Thoracic aorta (tissue), 2 donors: Measurements from ENCODE around the gene CPN1. TPM values are rescaled to one million over a fixed set of nuclear protein-coding genes. Genes with fewer than 3 reads are reported as not detected.
"Not testable (repeated sequence)": the region's sequence is repeated elsewhere in the genome, so short reads cannot be mapped to it uniquely, and the experiment has no call there.

Experiments used
- ATAC-seq: fragments of 150-250 bp; one replicate; pipeline ENCODE4 v1.8.0; 2017; ENCODE audit warnings: low read depth; ENCODE audit not compliant: insufficient number of reproducible peaks, low FRiP score
- DNase-seq: peaks from one replicate; pipeline ENCODE4 v3.0.0-alpha.2; 2020; ENCODE audit warnings: low spot score
- H3K27ac ChIP-seq, 2 donors: fragments of 200-600 bp; sonication (generic); 1 replicate in 1 of 2; 2 replicates in 1 of 2; pipeline ENCODE4 v1.5.1; 2016; ENCODE audit warnings: mild to moderate bottlenecking in 2 of 2, moderate library complexity in 2 of 2
- H3K27me3 ChIP-seq: fragments of 200-600 bp; sonication (generic); replicated peaks from 2 replicates; pipeline ENCODE4 v1.6.0; 2016; ENCODE audit warnings: mild to moderate bottlenecking; ENCODE audit not compliant: insufficient read depth
- H3K36me3 ChIP-seq: fragments of 200-600 bp; sonication (generic); one replicate; pipeline ENCODE4 v1.5.1; 2016
- H3K4me1 ChIP-seq, 2 donors: fragments of 200-600 bp; sonication (generic); 1 replicate in 1 of 2; 2 replicates in 1 of 2; pipeline versions ENCODE4 v1.5.1 to v1.6.0; 2016; ENCODE audit warnings: low read depth in 2 of 2, mild to moderate bottlenecking in 1 of 2; ENCODE audit not compliant: control insufficient read depth in 1 of 2
- H3K4me3 ChIP-seq: fragments of 200-600 bp; sonication (generic); 2 replicates; pipeline ENCODE4 v1.5.1; 2016; ENCODE audit warnings: mild to moderate bottlenecking
- H3K9me3 ChIP-seq: fragments of 200-600 bp; sonication (generic); 2 replicates; pipeline ENCODE4 v1.5.1; 2016
- total RNA-seq, 2 donors: library from RNA; depleted of rRNA; stranded (reverse); fragments of >200 nt; gene quantifications; one replicate each; pipeline versions ENCODE4 v1.1.0 to v1.2.3, GENCODE V29; 2016
- TF ChIP-seq, protein P1 (sequence below): fragments of 200-600 bp; sonication (generic); IDR thresholded peaks from one replicate; pipeline ENCODE4 v1.5.1; 2019; ENCODE audit warnings: antibody characterized with exemption

CPN1 gene
- not detected for total RNA-seq

DNA sequence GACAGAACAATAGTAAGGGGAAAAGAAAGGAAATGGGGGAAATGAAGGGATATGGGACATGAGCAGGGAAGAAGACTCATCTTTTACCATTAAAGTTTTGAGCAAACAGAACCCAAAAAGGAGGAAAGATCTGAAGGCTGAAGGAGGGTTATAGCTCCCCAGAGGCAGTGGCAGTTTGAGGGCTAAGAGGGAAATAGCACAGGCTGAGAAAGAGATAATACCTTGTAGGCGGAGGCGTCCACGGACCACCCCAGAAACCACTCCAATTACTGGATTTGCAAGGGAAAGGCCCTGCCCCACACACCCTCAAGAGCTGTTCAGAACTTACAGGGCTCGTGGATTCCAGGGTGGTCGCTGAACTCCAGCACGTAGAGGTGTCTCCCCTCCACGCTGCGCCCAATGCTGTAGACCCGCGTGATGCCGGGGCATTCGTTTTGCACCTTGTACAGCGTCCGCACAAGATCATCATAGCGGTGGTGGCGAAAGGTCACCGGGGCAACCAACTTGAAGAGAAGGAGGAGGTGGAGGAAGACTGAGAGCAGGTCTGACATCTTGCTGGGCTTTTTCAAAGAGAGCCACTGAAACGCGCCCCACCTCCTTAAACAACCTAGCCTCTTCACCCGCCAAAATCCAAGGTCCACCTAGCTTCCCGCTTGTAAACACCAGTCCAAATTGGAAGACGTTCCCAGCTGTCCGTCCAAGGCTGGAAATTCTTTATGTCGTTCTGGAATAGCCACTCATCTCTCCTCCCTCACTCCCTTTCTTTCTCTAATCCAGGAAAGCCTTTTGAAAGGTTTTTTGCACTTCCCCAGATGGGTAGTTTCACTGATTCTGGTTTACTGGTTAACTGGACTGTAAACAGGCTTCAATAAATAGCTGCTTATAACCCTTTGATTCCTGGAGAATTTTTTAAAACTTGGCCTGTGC lies at the start of gene CPN1:
TSS of gene CPN1 (minus strand) at position 795 of the 927 bp plus-strand sequence. CDS start at position 551, 244 bp downstream.
- no peak within 1 kb of the TSS for H3K27ac ChIP-seq
- no peak within 1 kb of the TSS for H3K4me3 ChIP-seq
- H3K9me3 ChIP-seq, result no peaks in the 10 kb centered on the region
- H3K4me1 ChIP-seq, result no peaks in the 10 kb centered on the region
- TF ChIP-seq, protein P1, sequence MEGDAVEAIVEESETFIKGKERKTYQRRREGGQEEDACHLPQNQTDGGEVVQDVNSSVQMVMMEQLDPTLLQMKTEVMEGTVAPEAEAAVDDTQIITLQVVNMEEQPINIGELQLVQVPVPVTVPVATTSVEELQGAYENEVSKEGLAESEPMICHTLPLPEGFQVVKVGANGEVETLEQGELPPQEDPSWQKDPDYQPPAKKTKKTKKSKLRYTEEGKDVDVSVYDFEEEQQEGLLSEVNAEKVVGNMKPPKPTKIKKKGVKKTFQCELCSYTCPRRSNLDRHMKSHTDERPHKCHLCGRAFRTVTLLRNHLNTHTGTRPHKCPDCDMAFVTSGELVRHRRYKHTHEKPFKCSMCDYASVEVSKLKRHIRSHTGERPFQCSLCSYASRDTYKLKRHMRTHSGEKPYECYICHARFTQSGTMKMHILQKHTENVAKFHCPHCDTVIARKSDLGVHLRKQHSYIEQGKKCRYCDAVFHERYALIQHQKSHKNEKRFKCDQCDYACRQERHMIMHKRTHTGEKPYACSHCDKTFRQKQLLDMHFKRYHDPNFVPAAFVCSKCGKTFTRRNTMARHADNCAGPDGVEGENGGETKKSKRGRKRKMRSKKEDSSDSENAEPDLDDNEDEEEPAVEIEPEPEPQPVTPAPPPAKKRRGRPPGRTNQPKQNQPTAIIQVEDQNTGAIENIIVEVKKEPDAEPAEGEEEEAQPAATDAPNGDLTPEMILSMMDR, result no peak
- DNase-seq, result no peak
- no peak for ATAC-seq
- no peaks in the 10 kb centered on the region for H3K27me3 ChIP-seq
- H3K36me3 ChIP-seq, result no peaks in the 10 kb centered on the region

DNA sequence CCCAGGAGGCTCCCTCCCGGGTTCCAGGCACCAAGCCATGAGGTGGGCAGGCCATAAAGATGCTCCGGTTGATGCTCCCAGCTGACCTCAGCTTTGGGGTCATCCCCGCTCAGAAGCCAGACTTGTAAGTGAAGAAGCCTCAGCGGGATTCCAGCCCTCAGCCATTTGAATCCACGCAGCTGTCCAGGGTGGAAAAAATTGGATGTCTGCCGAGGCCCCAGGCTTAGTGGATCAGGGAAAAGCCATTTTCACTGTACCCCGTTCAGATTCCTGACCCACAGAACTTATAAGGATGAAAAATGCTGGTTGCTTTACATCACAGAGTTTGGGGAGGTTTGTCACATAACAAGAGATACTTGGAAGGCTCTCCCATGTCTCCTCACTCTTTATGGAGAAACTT lies 49.2 kb upstream of the CPN1 start:
- ATAC-seq (no peak), DNase-seq (no peak)
- TF ChIP-seq, protein P1, result no peak
- Histone ChIP-seq H3K9me3 (no peaks in the 10 kb centered on the region), H3K27ac (no peak overlapping the region), H3K4me1 (no peaks in the 10 kb centered on the region), H3K27me3 (no peaks in the 10 kb centered on the region), H3K4me3 (no peak overlapping the region), H3K36me3 (no peaks in the 10 kb centered on the region)

DNA sequence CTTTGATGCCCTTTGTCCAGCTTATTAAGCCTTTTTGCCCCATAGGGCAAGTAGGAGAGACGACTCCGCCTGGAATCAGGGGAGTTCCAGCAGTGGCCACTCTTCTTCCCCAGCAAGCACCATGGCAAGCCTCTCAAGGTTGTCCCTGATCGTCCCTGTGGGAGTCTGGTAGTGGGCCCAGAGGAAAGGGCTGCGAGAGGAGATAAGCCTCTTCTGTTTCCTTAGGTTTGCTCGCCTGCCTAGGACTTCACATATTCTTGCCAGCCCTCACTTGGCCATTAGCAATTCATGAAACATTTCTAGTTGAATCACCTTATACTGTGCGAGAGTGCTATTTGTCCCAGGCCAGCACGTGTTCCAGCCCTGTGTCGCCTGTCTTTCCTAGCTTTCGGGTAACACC lies 47.8 kb upstream of the CPN1 start:
- H3K4me1 ChIP-seq, result no peaks in the 10 kb centered on the region
- H3K27ac ChIP-seq, result no peak overlapping the region
- H3K36me3 ChIP-seq, result no peaks in the 10 kb centered on the region
- no peaks in the 10 kb centered on the region for H3K9me3 ChIP-seq
- no peak for DNase-seq
- ATAC-seq, result no peak
- no peaks in the 10 kb centered on the region for H3K27me3 ChIP-seq
- no peak overlapping the region for H3K4me3 ChIP-seq
- TF ChIP-seq, protein P1, result no peak

DNA sequence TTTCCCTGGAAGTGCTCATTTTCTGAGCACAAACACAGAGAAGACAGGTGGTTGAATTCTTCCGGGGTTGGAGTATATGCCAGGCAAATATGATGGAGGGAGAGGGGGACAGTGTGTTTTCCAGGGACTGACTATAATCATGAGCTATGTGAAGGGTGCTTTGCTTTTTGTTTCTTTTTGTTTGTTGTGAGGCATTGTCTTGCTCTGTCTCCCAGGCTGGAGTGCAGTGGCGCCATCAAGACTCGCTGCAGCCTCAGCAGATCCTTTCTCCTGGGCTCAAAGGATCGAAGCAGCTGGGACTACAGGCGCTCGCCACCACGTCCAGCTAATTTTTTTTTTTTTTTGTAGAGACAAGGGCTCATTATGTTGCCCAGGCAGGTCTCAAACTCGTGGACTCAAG lies 47.3 kb upstream of the CPN1 start:
- ATAC-seq (no peak), DNase-seq (no peak)
- Histone ChIP-seq H3K27me3 (no peaks in the 10 kb centered on the region), H3K9me3 (no peaks in the 10 kb centered on the region), H3K4me3 (no peak overlapping the region), H3K27ac (no peak overlapping the region), H3K36me3 (no peaks in the 10 kb centered on the region), H3K4me1 (no peaks in the 10 kb centered on the region)
- TF ChIP-seq, protein P1, result no peak

DNA sequence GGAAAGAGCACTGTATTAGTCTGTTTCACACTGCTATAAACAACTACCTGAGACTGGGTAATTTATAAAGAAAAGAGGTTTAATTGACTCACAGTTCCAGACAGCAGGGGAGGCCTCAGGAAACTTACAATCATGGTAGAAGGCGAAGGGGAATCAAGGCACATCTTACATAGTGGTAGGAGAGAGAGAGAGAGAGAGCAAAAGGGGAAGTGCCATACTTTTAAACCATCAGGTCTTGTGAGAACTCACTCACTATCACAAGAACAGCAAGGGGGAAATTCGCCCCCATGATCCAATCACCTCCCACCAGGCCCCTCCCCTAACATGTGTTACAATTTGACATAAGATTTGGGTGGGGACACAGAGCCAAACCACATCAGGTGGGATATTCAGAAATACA lies 43.7 kb upstream of the CPN1 start:
- not testable (repeated sequence) for DNase-seq, H3K9me3 ChIP-seq, ATAC-seq, H3K36me3 ChIP-seq, H3K27ac ChIP-seq, H3K4me3 ChIP-seq, H3K27me3 ChIP-seq, H3K4me1 ChIP-seq
